ENCODE measurements around the gene INSR. TPM values are rescaled to one million over a fixed set of nuclear protein-coding genes. Genes with fewer than 3 reads are reported as not detected.

INSR gene
- total and polyA plus RNA-seq, 2 donors from 2014 or later: 15.5 to 50.4 TPM

GRCh38 chr19:7250057-7250596 lies 44.1 kb downstream of the INSR start:
- Histone ChIP-seq H3K4me1 (ENCODE audit: control insufficient read depth in 2 of 3, insufficient read depth in 2 of 3, low read depth in 1 of 3, low read length in 3 of 3) (peaks cover 0 to 5% (median 4%) of the 10 kb centered on the region in 3 donors), H3K36me3 (ENCODE audit: control insufficient read depth in 2 of 3, insufficient read depth in 3 of 3, low read length in 3 of 3) (no peaks in the 10 kb centered on the region), H3K9ac (ENCODE audit: low read length in 3 of 3) (no peak overlapping the region), H3K4me3 (ENCODE audit: low read length in 3 of 3) (no peak overlapping the region), H3K27ac (ENCODE audit: low read depth in 2 of 2, low read length in 2 of 2) (no peak overlapping the region), H3K9me3 (ENCODE audit: control insufficient read depth in 2 of 3, insufficient read depth in 1 of 3, low read length in 3 of 3) (no peaks in the 10 kb centered on the region), H3K27me3 (ENCODE audit: control insufficient read depth, insufficient read depth, low read length) (no peaks in the 10 kb centered on the region)
- no peak for TF ChIP-seq CTCF (IDR thresholded peaks at IDR 0.05; ENCODE audit: borderline replicate concordance, extremely low read depth, insufficient read depth)
- intact Hi-C loops (cut with DNase I): no loop called here
- DNase-seq: no peak
- FAIRE-seq: no peak

DNA sequence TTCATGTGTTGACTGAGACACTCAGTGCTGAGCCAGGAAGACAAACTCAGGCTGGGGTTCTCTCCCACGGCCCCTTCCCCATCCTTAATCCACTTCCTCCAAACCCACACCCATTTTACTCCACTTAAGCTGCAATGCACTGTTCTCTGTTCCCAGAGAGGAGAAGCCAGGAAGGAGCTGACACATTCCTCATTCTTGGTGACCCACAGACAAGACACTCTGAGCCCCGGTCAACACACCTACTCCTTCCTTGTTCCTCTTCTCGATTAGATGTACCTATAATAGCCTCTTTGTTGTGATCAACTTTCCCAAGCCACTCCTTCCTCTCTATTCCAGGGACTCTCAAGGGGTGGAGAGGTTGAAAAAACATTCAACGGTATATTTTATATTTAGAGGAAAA lies 47.1 kb downstream of the INSR start:
- peaks cover 0 to 3% (median 2%) of the 10 kb centered on the region in 3 donors for H3K4me1 ChIP-seq (ENCODE audit: control insufficient read depth in 2 of 3, insufficient read depth in 2 of 3, low read depth in 1 of 3, low read length in 3 of 3)
- TF ChIP-seq CTCF (IDR thresholded peaks at IDR 0.05; ENCODE audit: borderline replicate concordance, extremely low read depth, insufficient read depth): no peak
- DNase-seq (no peak), FAIRE-seq (no peak)
- no peak overlapping the region for H3K4me3 ChIP-seq (ENCODE audit: low read length in 3 of 3)
- no peaks in the 10 kb centered on the region for H3K9me3 ChIP-seq (ENCODE audit: control insufficient read depth in 2 of 3, insufficient read depth in 1 of 3, low read length in 3 of 3)
- no peak overlapping the region for H3K27ac ChIP-seq (ENCODE audit: low read depth in 2 of 2, low read length in 2 of 2)
- H3K36me3 ChIP-seq (ENCODE audit: control insufficient read depth in 2 of 3, insufficient read depth in 3 of 3, low read length in 3 of 3): no peaks in the 10 kb centered on the region
- intact Hi-C loops (cut with DNase I): no loop called here
- no peaks in the 10 kb centered on the region for H3K27me3 ChIP-seq (ENCODE audit: control insufficient read depth, insufficient read depth, low read length)
- no peak overlapping the region for H3K9ac ChIP-seq (ENCODE audit: low read length in 3 of 3)

DNA sequence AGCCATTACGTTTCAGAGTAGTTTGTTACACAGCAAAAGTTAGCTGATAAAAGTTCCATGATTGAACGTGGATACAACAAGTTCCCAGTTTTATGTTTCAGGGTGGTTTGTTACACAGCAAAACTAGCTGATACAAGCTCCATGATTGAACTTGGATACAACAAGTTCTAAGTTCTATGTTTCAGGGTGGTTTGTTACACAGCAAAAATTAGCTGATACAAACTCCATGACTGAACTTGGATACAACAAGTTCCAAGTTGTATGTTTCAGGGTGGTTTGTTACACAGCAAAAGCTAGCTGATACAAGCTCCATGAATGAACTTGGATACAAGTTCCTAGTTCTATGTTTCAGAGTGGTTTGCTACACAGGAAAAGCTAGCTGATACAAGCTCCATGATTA lies 47.6 kb downstream of the INSR start:
- H3K27me3 ChIP-seq (ENCODE audit: control insufficient read depth, insufficient read depth, low read length): no peaks in the 10 kb centered on the region
- no peak for FAIRE-seq
- no peak overlapping the region for H3K9ac ChIP-seq (ENCODE audit: low read length in 3 of 3)
- no peak for DNase-seq
- H3K4me1 ChIP-seq (ENCODE audit: control insufficient read depth in 2 of 3, insufficient read depth in 2 of 3, low read depth in 1 of 3, low read length in 3 of 3): peaks cover 0 to 2% (median 2%) of the 10 kb centered on the region in 3 donors
- H3K4me3 ChIP-seq (ENCODE audit: low read length in 3 of 3): no peak overlapping the region
- H3K27ac ChIP-seq (ENCODE audit: low read depth in 2 of 2, low read length in 2 of 2): no peak overlapping the region
- H3K9me3 ChIP-seq (ENCODE audit: control insufficient read depth in 2 of 3, insufficient read depth in 1 of 3, low read length in 3 of 3): no peaks in the 10 kb centered on the region
- intact Hi-C loops (cut with DNase I): no loop called here
- no peak for TF ChIP-seq CTCF (IDR thresholded peaks at IDR 0.05; ENCODE audit: borderline replicate concordance, extremely low read depth, insufficient read depth)
- H3K36me3 ChIP-seq (ENCODE audit: control insufficient read depth in 2 of 3, insufficient read depth in 3 of 3, low read length in 3 of 3): no peaks in the 10 kb centered on the region

Measured in kidney (tissue), 14 donors.